ENCODE data around the gene CEP55.

The CEP55 gene

DNA sequence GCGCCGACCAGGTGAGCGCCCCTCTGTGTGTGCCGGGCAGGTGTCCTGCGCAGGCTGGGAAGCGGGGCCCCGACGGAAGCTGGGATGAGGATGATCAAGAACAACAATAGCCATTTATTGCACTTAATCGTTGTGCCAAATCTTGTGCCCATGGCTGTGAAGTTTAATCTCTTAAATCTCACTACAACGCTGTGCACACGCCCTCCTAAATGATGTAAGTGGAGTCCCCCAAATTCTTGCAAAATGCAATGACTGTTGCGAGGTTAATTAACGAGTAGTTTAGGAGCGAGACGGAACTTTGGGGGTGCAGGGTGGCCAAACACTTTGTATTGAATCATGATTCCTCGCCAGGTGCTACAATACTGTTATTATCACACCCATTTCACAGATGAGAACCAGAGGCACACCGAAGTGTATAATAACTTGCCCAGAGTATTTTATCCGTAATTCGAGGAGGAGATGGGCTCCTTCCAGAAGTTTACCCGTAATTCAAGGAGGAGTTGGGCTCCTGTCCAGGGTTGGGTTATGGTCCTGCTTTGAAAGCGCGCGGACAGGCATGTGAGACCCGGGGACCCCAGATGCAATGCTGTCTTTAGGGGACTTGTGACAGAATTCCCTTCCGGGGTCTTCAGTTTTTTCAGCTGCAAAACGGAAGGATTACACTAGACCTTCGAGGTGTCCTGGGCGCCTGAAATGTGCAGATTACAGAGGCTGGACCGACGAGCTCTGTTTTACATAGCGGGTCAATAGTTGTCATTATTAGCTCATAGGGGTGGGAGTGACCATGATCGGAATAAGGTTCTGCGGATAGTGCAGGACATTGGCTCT is 71.1 kb downstream of the CEP55 start:
- DNase-seq, result no peak

- no peak for DNase-seq
Measured at GRCh38 chr10:93568105-93568390, 71.6 kb downstream of the CEP55 start.

DNA sequence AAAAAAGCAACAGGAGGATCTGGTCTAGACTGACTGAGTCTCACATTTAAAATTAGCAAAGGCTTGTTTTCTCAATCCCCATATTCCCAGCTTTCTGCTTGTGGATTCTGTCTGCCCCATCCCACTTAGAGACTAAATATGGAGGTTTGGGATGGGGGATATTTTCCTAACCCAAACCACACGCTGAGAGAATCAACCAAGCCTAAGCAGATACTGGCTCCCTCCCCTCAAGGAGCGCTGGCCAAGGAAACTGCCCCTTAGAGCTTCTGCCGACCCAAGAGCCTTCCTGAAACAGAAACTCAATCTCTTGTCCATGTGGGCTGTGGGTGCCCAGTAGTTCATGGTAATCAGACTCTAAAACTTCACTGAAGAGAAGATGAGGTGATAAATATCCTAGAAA is 74.0 kb downstream of the CEP55 start:
- no peak for DNase-seq

- no peak for DNase-seq
Measured at GRCh38 chr10:93572606-93573005, 76.2 kb downstream of the CEP55 start.

DNA sequence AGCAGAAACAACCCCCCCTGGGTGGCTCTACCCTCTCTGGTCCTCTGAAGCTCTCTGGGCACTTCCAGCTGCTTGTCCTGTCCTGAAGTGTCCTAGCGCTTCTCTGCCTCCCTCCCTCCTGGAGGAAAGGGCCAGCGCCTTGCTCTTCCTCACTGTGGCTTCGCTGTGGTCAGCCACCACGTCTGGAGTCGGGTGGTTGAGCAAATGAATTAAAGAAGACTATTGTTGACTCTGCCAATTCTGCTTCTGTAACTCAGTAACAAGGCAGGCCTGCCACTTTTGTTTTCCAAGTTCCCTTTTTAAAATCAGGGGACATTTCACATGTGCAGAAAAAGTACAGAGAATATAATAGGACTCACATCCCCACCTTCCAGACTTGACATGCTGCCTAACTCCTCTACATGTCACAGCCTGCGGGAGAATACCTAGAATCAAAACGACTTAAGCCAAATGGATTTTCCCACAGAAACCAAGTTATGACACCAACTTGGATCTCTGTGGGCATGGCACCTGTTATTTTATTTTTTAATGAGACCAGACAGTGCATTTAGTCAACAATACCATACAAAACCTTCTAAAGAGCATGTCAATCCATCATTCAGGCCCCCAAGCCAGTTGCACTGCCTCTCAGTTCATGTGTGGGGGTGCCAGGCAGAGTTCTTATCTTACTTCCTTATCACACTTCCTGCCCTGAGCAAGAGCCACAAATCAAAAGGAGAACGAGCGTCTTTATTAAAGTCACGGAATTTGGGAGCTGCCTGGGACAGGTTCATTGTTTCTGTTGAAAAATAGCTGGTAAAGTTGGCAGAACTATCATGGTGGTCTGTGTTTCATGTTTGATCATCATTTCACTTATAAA is 76.9 kb downstream of the CEP55 start:
- DNase-seq, result no peak

- DNase-seq, result no peak
Measured at GRCh38 chr10:93573924-93574323, 77.5 kb downstream of the CEP55 start.

- DNase-seq, result no peak
Measured at GRCh38 chr10:93576888-93577287, 80.5 kb downstream of the CEP55 start.

DNA sequence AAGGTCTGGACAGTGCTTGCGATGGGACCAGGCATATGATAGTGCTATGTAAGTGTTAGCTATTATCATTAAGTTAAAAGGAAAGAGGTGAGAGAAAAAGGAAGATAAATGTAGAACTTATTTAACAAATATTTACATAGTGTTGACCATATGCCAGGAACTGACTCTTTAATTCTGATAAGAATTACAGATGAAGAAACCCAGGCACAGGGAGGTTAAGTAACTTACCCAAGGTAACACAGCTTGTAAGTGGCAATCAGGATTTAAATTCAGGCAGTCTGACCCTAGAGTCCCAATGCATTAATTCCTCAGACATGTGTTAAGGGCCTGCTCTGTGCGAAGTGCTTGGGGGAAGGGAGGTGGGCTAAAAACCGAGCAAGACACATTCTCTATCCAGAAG is 81.2 kb downstream of the CEP55 start:
- no peak for DNase-seq

All from T-helper 1 cell (primary cell).